Spleen (tissue), 11 donors: ENCODE data around the gene TMEM140. TPM values are rescaled to one million over a fixed set of nuclear protein-coding genes. Genes with fewer than 3 reads are reported as not detected.

Experiments
- DNase-seq: peaks from one replicate; pipeline ENCODE4 v3.0.0-alpha.2; 2020
- H3K27ac ChIP-seq, 8 donors: fragments of 200-600 bp; sonication (generic) in 7 of 8; 1 replicate in 4 of 8; 2 replicates in 4 of 8; pipeline versions ENCODE4 v1.5.0 to v1.8.0; 2016 to 2021; ENCODE audit warnings: inconsistent platforms in 4 of 8, mild to moderate bottlenecking in 4 of 8, moderate library complexity in 1 of 8
- H3K27me3 ChIP-seq, 7 donors: fragments of 200-600 bp; sonication (generic) in 6 of 7; replicated peaks in 1 of 7; 1 replicate in 4 of 7; 2 replicates in 3 of 7; pipeline versions ENCODE4 v1.5.0 to v1.8.0; 2016 to 2021; ENCODE audit warnings: inconsistent platforms in 3 of 7, mild to moderate bottlenecking in 1 of 7
- H3K36me3 ChIP-seq, 6 donors: fragments of 200-600 bp; sonication (generic) in 5 of 6; 1 replicate in 4 of 6; 2 replicates in 2 of 6; pipeline versions ENCODE4 v1.5.0 to v1.8.0; 2016 to 2021; ENCODE audit warnings: inconsistent platforms in 2 of 6
- H3K4me1 ChIP-seq, 6 donors: fragments of 200-600 bp; sonication (generic) in 5 of 6; 1 replicate in 3 of 6; 2 replicates in 3 of 6; pipeline versions ENCODE4 v1.5.0 to v1.8.0; 2016 to 2021; ENCODE audit warnings: inconsistent platforms in 3 of 6
- H3K4me3 ChIP-seq, 8 donors: fragments of 200-600 bp; sonication (generic) in 7 of 8; 1 replicate in 4 of 8; 2 replicates in 4 of 8; pipeline versions ENCODE4 v1.5.0 to v1.8.0; 2016 to 2021; ENCODE audit warnings: inconsistent platforms in 4 of 8, mild to moderate bottlenecking in 4 of 8, moderate library complexity in 2 of 8
- H3K9me3 ChIP-seq, 8 donors: fragments of 200-600 bp; sonication (generic) in 7 of 8; 1 replicate in 4 of 8; 2 replicates in 4 of 8; pipeline versions ENCODE4 v1.5.0 to v1.8.0; 2016 to 2021; ENCODE audit warnings: inconsistent platforms in 4 of 8
- CTCF ChIP-seq, 11 experiments: fragments of 200-600 bp in 7 of 11; fragments of 450-650 bp in 4 of 11; sonication (generic) in 4 of 11; IDR thresholded peaks in 8 of 11; conservative IDR thresholded peaks in 3 of 11; 1 replicate in 7 of 11; 2 replicates in 4 of 11; pipeline versions ENCODE4 v1.4.0 to v1.8.0; 2016 to 2021; ENCODE audit warnings: antibody characterized with exemption in 11 of 11, inconsistent platforms in 4 of 11, mild to moderate bottlenecking in 1 of 11
- POLR2A ChIP-seq, 3 donors: fragments of 450-650 bp; IDR thresholded peaks; one replicate each; pipeline ENCODE4 v1.5.1; 2017; ENCODE audit warnings: antibody characterized with exemption in 3 of 3, mild to moderate bottlenecking in 1 of 3
- POLR2AphosphoS5 ChIP-seq, 3 donors: sonication (generic); formaldehyde crosslinking; IDR thresholded peaks; one replicate each; pipeline ENCODE4 v1.5.1; 2017; ENCODE audit warnings: antibody characterized with exemption in 3 of 3
- WGBS, 5 donors: extraction: QIAGEN DNeasy Blood & Tissue Kit in 3 of 5; methylation state at CpG; one replicate each; pipeline versions ENCODE4 v1.1.5 to v1.1.7; 2013 to 2018; 5-methylcytosine and 5-hydroxymethylcytosine counted together
- intact Hi-C: fragments of 100-400 bp; cut with DNase I; formaldehyde crosslinking; loops from one replicate; pipeline ENCODE4 v1.15.0; 2023; ENCODE audit warnings: low total_unique reads
- polyA plus RNA-seq, 3 donors: library from polyadenylated mRNA; stranded (reverse); fragments of 200-250 nt; gene quantifications; one replicate each; pipeline ENCODE4 v1.2.1, GENCODE V29; 2013
- total RNA-seq, 7 donors: library from RNA; depleted of rRNA in 3 of 7; stranded (reverse); fragments of >200 nt in 3 of 7; fragmentation: NEBNext Ultra II Directional in 4 of 7; extraction: Animal tissue kit (Norgen Biotek cat#: 25700) in 4 of 7; gene quantifications; one replicate each; pipeline versions ENCODE4 v1.1.0 to v1.2.1, GENCODE V29; 2016 to 2021
- donor health status: healthy with polysubstance abuse.
- donor health status: DM: no; HTN: no; CAD: no; lungs with moderate emphysema.
- donor health status: DM: no; HTN: no; CAD: no.
- donor health status: Bipolar disorder and iron deficiency.
- donor health status: healthy.
- donor health status: DM: no; HTN: no; CAD: no.
- donor health status: DM: yes; HTN: yes; CAD: no.

The TMEM140 gene
- total and polyA plus RNA-seq, 10 donors: 7.0 to 76.1 (median 43.4) TPM

GRCh38 chr7:135193615-135194081 is 45.8 kb downstream of the TMEM140 start:
- intact Hi-C loops: no loop called here
- TF ChIP-seq CTCF (IDR thresholded peaks at IDR 0.05 in 8 of 11, conservative IDR thresholded peaks at IDR 0.05 in 3 of 11): no peak
- TF ChIP-seq POLR2AphosphoS5 (IDR thresholded peaks at IDR 0.05): no peak
- TF ChIP-seq POLR2A (IDR thresholded peaks at IDR 0.05): no peak
- Histone ChIP-seq H3K27ac (no peak overlapping the region), H3K4me1 (no peaks in the 10 kb centered on the region), H3K9me3 (no peaks in the 10 kb centered on the region), H3K4me3 (no peak overlapping the region), H3K36me3 (peaks cover 0 to 100% (median 79%) of the 10 kb centered on the region in 6 donors), H3K27me3 (no peaks in the 10 kb centered on the region)
- DNase-seq: no peak
- 90 to 96% (median 92%) methylated on average over 10 of the region's 10 CpGs for WGBS, 5 donors

- Histone ChIP-seq H3K4me1 (no peaks in the 10 kb centered on the region), H3K27ac (no peak overlapping the region), H3K4me3 (no peak overlapping the region), H3K36me3 (peaks cover 0 to 100% (median 76%) of the 10 kb centered on the region in 6 donors), H3K9me3 (no peaks in the 10 kb centered on the region), H3K27me3 (no peaks in the 10 kb centered on the region)
- TF ChIP-seq CTCF (IDR thresholded peaks at IDR 0.05 in 8 of 11, conservative IDR thresholded peaks at IDR 0.05 in 3 of 11): no peak
- no peak for TF ChIP-seq POLR2A (IDR thresholded peaks at IDR 0.05)
- no peak for TF ChIP-seq POLR2AphosphoS5 (IDR thresholded peaks at IDR 0.05)
- intact Hi-C loops: no loop called here
- no peak for DNase-seq
- WGBS, 5 donors: 73 to 89% (median 83%) methylated on average over 11 to 12 of the region's 12 CpGs
Measured at GRCh38 chr7:135194494-135195095, 46.7 kb downstream of the TMEM140 start.

- Histone ChIP-seq H3K4me1 (no peaks in the 10 kb centered on the region), H3K4me3 (no peak overlapping the region), H3K36me3 (peaks cover 2 to 100% (median 79%) of the 10 kb centered on the region in 6 donors), H3K27me3 (no peaks in the 10 kb centered on the region), H3K9me3 (no peaks in the 10 kb centered on the region), H3K27ac (no peak overlapping the region)
- intact Hi-C loops: no loop called here
- TF ChIP-seq CTCF (IDR thresholded peaks at IDR 0.05 in 8 of 11, conservative IDR thresholded peaks at IDR 0.05 in 3 of 11) (no peak), POLR2AphosphoS5 (IDR thresholded peaks at IDR 0.05) (no peak)
- DNase-seq: no peak
- whole genome bisulfite sequencing, 5 donors: 90 to 99% (median 92%) methylated on average over 4 of the region's 4 CpGs
Measured at GRCh38 chr7:135195156-135195555, 47.3 kb downstream of the TMEM140 start.

GRCh38 chr7:135195968-135196629 is 48.2 kb downstream of the TMEM140 start:
- no peaks in the 10 kb centered on the region for H3K9me3 ChIP-seq
- intact Hi-C loops: no loop called here
- peaks cover 2 to 100% (median 84%) of the 10 kb centered on the region in 6 donors for H3K36me3 ChIP-seq
- no peak overlapping the region for H3K4me3 ChIP-seq
- H3K27ac ChIP-seq: no peak overlapping the region
- peak; percentile 55 for DNase-seq
- no peaks in the 10 kb centered on the region for H3K27me3 ChIP-seq
- TF ChIP-seq CTCF (IDR thresholded peaks at IDR 0.05 in 8 of 11, conservative IDR thresholded peaks at IDR 0.05 in 3 of 11) (no peak), POLR2AphosphoS5 (IDR thresholded peaks at IDR 0.05) (no peak), POLR2A (IDR thresholded peaks at IDR 0.05) (no peak)
- no peaks in the 10 kb centered on the region for H3K4me1 ChIP-seq
- 93 to 97% (median 94%) methylated on average over 13 to 14 of the region's 14 CpGs for WGBS, 5 donors
